IMR-90 (cell line): ENCODE data around the gene CCL27. TPM values are rescaled to one million over a fixed set of nuclear protein-coding genes. Genes with fewer than 3 reads are reported as not detected.

ENCODE experiments used
- ATAC-seq: fragments of 200-7000 bp; cut with Tn5 transposase; 2 replicates; pipeline ENCODE4 v1.9.1; 2020; ENCODE audit warnings: low read depth, mild to moderate bottlenecking, moderate library complexity
- BruUV-seq: library from RNA; stranded (reverse); fragments of 400-500 nt; replicated peaks from 2 replicates; lab custom pipeline; 2021; lab: Mats Ljungman, UMichigan
- CTCF ChIA-PET: fragments of 300-600 bp; formaldehyde crosslinking; extraction: SDS; loops from one replicate; lab custom pipeline; 2021; ENCODE audit warnings: antibody characterized with exemption; lab: Yijun Ruan, JAX
- POLR2A ChIA-PET: fragments of 300-600 bp; sonication (Branson Sonifier 250); formaldehyde crosslinking; loops from one replicate; lab custom pipeline; 2022; ENCODE audit warnings: antibody characterized with exemption; ENCODE audit not compliant: unreplicated experiment; lab: Charles Lee
- DNase-seq: peaks from one replicate; pipeline ENCODE4 v3.0.0; 2013
- H2AFZ ChIP-seq: replicated peaks from 2 replicates; pipeline ENCODE3; 2013; ENCODE audit warnings: low read length, mild to moderate bottlenecking; ENCODE audit not compliant: poor library complexity
- H2AK5ac ChIP-seq: 2 replicates; pipeline ENCODE4 v1.6.1; 2013; ENCODE audit warnings: low read depth, low read length, inconsistent platforms
- H2AK9ac ChIP-seq: replicated peaks from 2 replicates; pipeline ENCODE3; 2013; ENCODE audit warnings: mild to moderate bottlenecking, low read depth, low read length, moderate library complexity; ENCODE audit not compliant: poor library complexity
- H2BK120ac ChIP-seq: 2 replicates; pipeline ENCODE4 v1.6.1; 2013; ENCODE audit warnings: low read depth, low read length, inconsistent platforms
- H2BK15ac ChIP-seq: 3 replicates; pipeline ENCODE4 v1.6.1; 2013; ENCODE audit warnings: low read depth, low read length, inconsistent platforms
- H2BK20ac ChIP-seq: 2 replicates; pipeline ENCODE4 v1.6.1; 2013; ENCODE audit warnings: low read depth, mild to moderate bottlenecking, inconsistent platforms, low read length, moderate library complexity
- H2BK5ac ChIP-seq: 2 replicates; pipeline ENCODE4 v1.6.1; 2013; ENCODE audit warnings: mild to moderate bottlenecking, low read depth, low read length, inconsistent platforms; ENCODE audit not compliant: poor library complexity, severe bottlenecking
- H3K14ac ChIP-seq: replicated peaks from 2 replicates; pipeline ENCODE4 v1.6.1; 2013; ENCODE audit warnings: low read depth, low read length, inconsistent platforms
- H3K18ac ChIP-seq: 2 replicates; pipeline ENCODE4 v1.6.1; 2013; ENCODE audit warnings: low read depth, low read length, control low read depth
- H3K23ac ChIP-seq: 2 replicates; pipeline ENCODE4 v1.6.1; 2013; ENCODE audit warnings: low read depth, low read length, inconsistent platforms
- H3K27ac ChIP-seq: 2 replicates; pipeline ENCODE4 v1.5.1; 2013; ENCODE audit warnings: mild to moderate bottlenecking, control low read depth, low read length; ENCODE audit not compliant: insufficient read depth
- H3K27me3 ChIP-seq: 2 replicates; pipeline ENCODE4 v1.6.1; 2013; ENCODE audit warnings: low read length; ENCODE audit not compliant: control insufficient read depth, insufficient read depth
- H3K36me3 ChIP-seq: 2 replicates; pipeline ENCODE4 v1.6.1; 2013; ENCODE audit warnings: low read length, mixed read lengths; ENCODE audit not compliant: control insufficient read depth, insufficient read depth
- H3K4ac ChIP-seq: 2 replicates; pipeline ENCODE4 v1.6.1; 2013; ENCODE audit warnings: low read depth, low read length, inconsistent platforms
- H3K4me1 ChIP-seq: 2 replicates; pipeline ENCODE4 v1.6.1; 2013; ENCODE audit warnings: low read length, mixed read lengths; ENCODE audit not compliant: control insufficient read depth, insufficient read depth
- H3K4me2 ChIP-seq: 2 replicates; pipeline ENCODE4 v1.6.1; 2013; ENCODE audit warnings: low read depth, mild to moderate bottlenecking, control low read depth, low read length, moderate library complexity
- H3K4me3 ChIP-seq: 2 replicates; pipeline ENCODE4 v1.5.1; 2013; ENCODE audit warnings: low read depth, mild to moderate bottlenecking, control low read depth, low read length, moderate library complexity; ENCODE audit not compliant: insufficient read depth
- H3K56ac ChIP-seq: 2 replicates; pipeline ENCODE4 v1.6.1; 2013; ENCODE audit warnings: low read length, inconsistent platforms; ENCODE audit not compliant: insufficient read depth; ENCODE audit errors: extremely low read depth
- H3K79me1 ChIP-seq, 2 experiments: 2 replicates each; pipeline ENCODE4 v1.6.1; 2013; ENCODE audit warnings: low read length in 2 of 2, inconsistent platforms in 1 of 2, low read depth in 1 of 2
- H3K9ac ChIP-seq: 2 replicates; pipeline ENCODE4 v1.6.1; 2013; ENCODE audit warnings: low read depth, low read length, control low read depth
- H3K9me1 ChIP-seq: 2 replicates; pipeline ENCODE4 v1.6.1; 2013; ENCODE audit warnings: low read length, inconsistent platforms; ENCODE audit not compliant: insufficient read depth
- H3K9me3 ChIP-seq: 2 replicates; pipeline ENCODE4 v1.6.1; 2013; ENCODE audit warnings: low read length; ENCODE audit not compliant: control insufficient read depth, insufficient read depth
- H4K20me1 ChIP-seq: 2 replicates; pipeline ENCODE4 v1.6.1; 2013; ENCODE audit warnings: low read length, inconsistent platforms; ENCODE audit not compliant: insufficient read depth
- H4K5ac ChIP-seq: 2 replicates; pipeline ENCODE4 v1.6.1; 2013; ENCODE audit warnings: mild to moderate bottlenecking, low read depth, low read length, control low read depth
- H4K8ac ChIP-seq, 2 experiments: 2 replicates each; pipeline ENCODE4 v1.6.1; 2013; ENCODE audit warnings: low read depth in 2 of 2, low read length in 2 of 2, control low read depth in 1 of 2, inconsistent platforms in 1 of 2
- H4K91ac ChIP-seq: 2 replicates; pipeline ENCODE4 v1.6.1; 2013; ENCODE audit warnings: low read depth, low read length, inconsistent platforms; ENCODE audit not compliant: insufficient read depth
- BHLHE40 ChIP-seq: fragments of 150-350 bp; IDR thresholded peaks from 2 replicates; pipeline ENCODE4 v1.6.1; 2016; ENCODE audit warnings: mild to moderate bottlenecking, low read depth, low read length
- CEBPB ChIP-seq: IDR thresholded peaks from 2 replicates; pipeline ENCODE4 v1.6.1; 2012; ENCODE audit warnings: low read depth, low read length, improper control_type of control experiment
- CHD1 ChIP-seq: IDR thresholded peaks from 2 replicates; pipeline ENCODE4 v1.6.1; 2012; ENCODE audit warnings: low read depth, low read length, improper control_type of control experiment
- FOS ChIP-seq: fragments of 150-350 bp; IDR thresholded peaks from 2 replicates; pipeline ENCODE4 v1.6.1; 2016; ENCODE audit warnings: low read depth, low read length
- MAFK ChIP-seq: IDR thresholded peaks from 2 replicates; pipeline ENCODE4 v1.6.1; 2012; ENCODE audit warnings: low read depth, low read length, improper control_type of control experiment
- MAZ ChIP-seq: IDR thresholded peaks from 2 replicates; pipeline ENCODE4 v1.6.1; 2012; ENCODE audit warnings: low read depth, mild to moderate bottlenecking, low read length, improper control_type of control experiment, moderate library complexity, borderline replicate concordance
- MXI1 ChIP-seq: IDR thresholded peaks from 2 replicates; pipeline ENCODE4 v1.6.1; 2012; ENCODE audit warnings: low read depth, mild to moderate bottlenecking, low read length, moderate library complexity, borderline replicate concordance
- NFE2L2 ChIP-seq: fragments of 150-350 bp; IDR thresholded peaks from 2 replicates; pipeline ENCODE4 v1.6.1; 2016; ENCODE audit warnings: low read depth, mild to moderate bottlenecking, low read length
- POLR2A ChIP-seq: IDR thresholded peaks from 2 replicates; pipeline ENCODE4 v1.6.1; 2012; ENCODE audit warnings: mild to moderate bottlenecking, low read depth, low read length
- RAD21 ChIP-seq: IDR thresholded peaks from 2 replicates; pipeline ENCODE4 v1.6.1; 2012; ENCODE audit warnings: low read length, improper control_type of control experiment
- RCOR1 ChIP-seq: IDR thresholded peaks from 2 replicates; pipeline ENCODE4 v1.6.1; 2012; ENCODE audit warnings: mild to moderate bottlenecking, low read length, improper control_type of control experiment; ENCODE audit not compliant: insufficient replicate concordance
- RFX5 ChIP-seq: IDR thresholded peaks from 2 replicates; pipeline ENCODE4 v1.8.0; 2012; ENCODE audit warnings: low read depth, mild to moderate bottlenecking, low read length, moderate library complexity
- SMC3 ChIP-seq: fragments of 150-350 bp; IDR thresholded peaks from 2 replicates; pipeline ENCODE4 v1.6.1; 2016; ENCODE audit warnings: low read depth, mild to moderate bottlenecking, antibody characterized with exemption, low read length, moderate library complexity
- WGBS, 2 experiments: methylation state at CpG; one replicate each; pipeline versions ENCODE4 v1.1.5 to v1.1.7; 2013; ENCODE audit warnings: missing lambda C conversion rate in 2 of 2; ENCODE audit not compliant: insufficient read length in 1 of 2; ENCODE audit errors: extremely low coverage in 2 of 2; 5-methylcytosine and 5-hydroxymethylcytosine counted together
- dilution Hi-C: fragments of 300-500 bp; cut with HindIII; formaldehyde crosslinking; loops from one replicate; pipeline ENCODE4 v1.14.3; 2018; ENCODE audit warnings: low sequenced_read_pairs; ENCODE audit not compliant: unreplicated experiment
- in situ Hi-C: fragments of 300-500 bp; cut with MboI; formaldehyde crosslinking; loops from 3 replicates; pipeline ENCODE4 v1.14.3; 2019; ENCODE audit warnings: low sequenced_read_pairs, inconsistent platforms, mixed read lengths
- intact Hi-C: fragments of 100-400 bp; cut with micrococcal nuclease; formaldehyde crosslinking; loops from 2 replicates; pipeline ENCODE4 v1.10.0; 2022
- polyA plus RNA-seq, 3 experiments: library from polyadenylated mRNA; depleted of rRNA; stranded (reverse); fragments of >200 nt; gene quantifications; 2 replicates each; pipeline ENCODE4 v1.2.3, GENCODE V29; 2012; ENCODE audit warnings: low replicate concordance in 1 of 3
- total RNA-seq: library from RNA; depleted of rRNA; stranded (reverse); fragments of >200 nt; gene quantifications from 2 replicates; pipeline ENCODE4 v1.2.3, GENCODE V29; 2012
- TF ChIP-seq, protein P1 (sequence below): fragments of 150-350 bp; IDR thresholded peaks from 2 replicates; pipeline ENCODE4 v1.6.1; 2016; ENCODE audit warnings: low read depth, mild to moderate bottlenecking, low read length, moderate library complexity, borderline replicate concordance
- TF ChIP-seq, protein P2 (sequence below): conservative IDR thresholded peaks from 2 replicates; pipeline ENCODE4 v1.5.1; 2012; ENCODE audit warnings: mild to moderate bottlenecking, low read depth, low read length, improper control_type of control experiment
- TF ChIP-seq, protein P3 (sequence below): fragments of 150-350 bp; IDR thresholded peaks from 2 replicates; pipeline ENCODE4 v1.6.1; 2017; ENCODE audit warnings: mild to moderate bottlenecking, antibody characterized with exemption, low read length, low read depth

Gene CCL27
- total and polyA plus RNA-seq, 2 of the 4 experiments (the other 2 are of a cell fraction), result 0.18 to 0.26 TPM

DNA sequence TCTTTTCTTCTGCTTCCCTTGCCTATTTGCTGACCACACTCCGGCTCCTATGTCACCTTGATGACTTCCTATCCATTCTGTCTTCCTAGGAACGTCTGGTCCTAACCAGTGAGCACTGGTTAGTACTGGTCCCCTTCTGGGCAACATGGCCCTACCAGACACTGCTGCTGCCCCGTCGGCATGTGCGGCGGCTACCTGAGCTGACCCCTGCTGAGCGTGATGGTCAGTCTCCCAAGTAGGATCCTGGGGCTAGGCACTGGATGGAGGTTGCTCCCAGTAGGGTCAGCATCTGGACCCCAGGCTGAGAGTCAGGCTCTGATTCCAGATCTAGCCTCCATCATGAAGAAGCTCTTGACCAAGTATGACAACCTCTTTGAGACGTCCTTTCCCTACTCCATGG is 13.8 kb downstream of the CCL27 start:
- in situ Hi-C loops (no loop called here), intact Hi-C loops (no loop called here), dilution Hi-C loops (no loop called here)
- BruUV-seq, result no TSS peak
- Histone ChIP-seq H3K9ac (no peak overlapping the region), H3K18ac (no peak overlapping the region), H4K91ac (no peak overlapping the region), H3K4ac (no peak overlapping the region), H3K4me3 (no peak overlapping the region), H2BK15ac (no peak overlapping the region), H3K27me3 (no peaks in the 10 kb centered on the region), H3K4me2 (no peak overlapping the region), H2AK5ac (no peak overlapping the region), H3K23ac (no peak overlapping the region), H2BK120ac (no peak overlapping the region), H3K56ac (no peak overlapping the region), H2BK20ac (no peak overlapping the region), H3K9me1 (peaks cover 34% of the 10 kb centered on the region), H2AFZ (no peak overlapping the region), H4K5ac (no peak overlapping the region), H4K20me1 (no peaks in the 10 kb centered on the region), H3K79me1 (peaks cover 15 to 50% of the 10 kb centered on the region in 2 experiments), H3K36me3 (peaks cover 16% of the 10 kb centered on the region), H3K14ac (no peak overlapping the region), H3K9me3 (no peaks in the 10 kb centered on the region), H3K4me1 (peaks cover 34% of the 10 kb centered on the region), H3K27ac (no peak overlapping the region), H2AK9ac (no peak overlapping the region), H2BK5ac (no peak overlapping the region), H4K8ac (no peak overlapping the region)
- no peak for DNase-seq
- no peak for ATAC-seq
- TF ChIP-seq MXI1 (no peak), MAZ (no peak), RAD21 (no peak), CHD1 (no peak), POLR2A (no peak), FOS (no peak), BHLHE40 (no peak), MAFK (no peak), RFX5 (no peak), CEBPB (no peak), SMC3 (no peak), RCOR1 (no peak), NFE2L2 (no peak)
- TF ChIP-seq, protein P1, sequence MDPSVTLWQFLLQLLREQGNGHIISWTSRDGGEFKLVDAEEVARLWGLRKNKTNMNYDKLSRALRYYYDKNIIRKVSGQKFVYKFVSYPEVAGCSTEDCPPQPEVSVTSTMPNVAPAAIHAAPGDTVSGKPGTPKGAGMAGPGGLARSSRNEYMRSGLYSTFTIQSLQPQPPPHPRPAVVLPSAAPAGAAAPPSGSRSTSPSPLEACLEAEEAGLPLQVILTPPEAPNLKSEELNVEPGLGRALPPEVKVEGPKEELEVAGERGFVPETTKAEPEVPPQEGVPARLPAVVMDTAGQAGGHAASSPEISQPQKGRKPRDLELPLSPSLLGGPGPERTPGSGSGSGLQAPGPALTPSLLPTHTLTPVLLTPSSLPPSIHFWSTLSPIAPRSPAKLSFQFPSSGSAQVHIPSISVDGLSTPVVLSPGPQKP, result no peak
- TF ChIP-seq, protein P2, sequence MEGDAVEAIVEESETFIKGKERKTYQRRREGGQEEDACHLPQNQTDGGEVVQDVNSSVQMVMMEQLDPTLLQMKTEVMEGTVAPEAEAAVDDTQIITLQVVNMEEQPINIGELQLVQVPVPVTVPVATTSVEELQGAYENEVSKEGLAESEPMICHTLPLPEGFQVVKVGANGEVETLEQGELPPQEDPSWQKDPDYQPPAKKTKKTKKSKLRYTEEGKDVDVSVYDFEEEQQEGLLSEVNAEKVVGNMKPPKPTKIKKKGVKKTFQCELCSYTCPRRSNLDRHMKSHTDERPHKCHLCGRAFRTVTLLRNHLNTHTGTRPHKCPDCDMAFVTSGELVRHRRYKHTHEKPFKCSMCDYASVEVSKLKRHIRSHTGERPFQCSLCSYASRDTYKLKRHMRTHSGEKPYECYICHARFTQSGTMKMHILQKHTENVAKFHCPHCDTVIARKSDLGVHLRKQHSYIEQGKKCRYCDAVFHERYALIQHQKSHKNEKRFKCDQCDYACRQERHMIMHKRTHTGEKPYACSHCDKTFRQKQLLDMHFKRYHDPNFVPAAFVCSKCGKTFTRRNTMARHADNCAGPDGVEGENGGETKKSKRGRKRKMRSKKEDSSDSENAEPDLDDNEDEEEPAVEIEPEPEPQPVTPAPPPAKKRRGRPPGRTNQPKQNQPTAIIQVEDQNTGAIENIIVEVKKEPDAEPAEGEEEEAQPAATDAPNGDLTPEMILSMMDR, result no peak
- TF ChIP-seq, protein P3, sequence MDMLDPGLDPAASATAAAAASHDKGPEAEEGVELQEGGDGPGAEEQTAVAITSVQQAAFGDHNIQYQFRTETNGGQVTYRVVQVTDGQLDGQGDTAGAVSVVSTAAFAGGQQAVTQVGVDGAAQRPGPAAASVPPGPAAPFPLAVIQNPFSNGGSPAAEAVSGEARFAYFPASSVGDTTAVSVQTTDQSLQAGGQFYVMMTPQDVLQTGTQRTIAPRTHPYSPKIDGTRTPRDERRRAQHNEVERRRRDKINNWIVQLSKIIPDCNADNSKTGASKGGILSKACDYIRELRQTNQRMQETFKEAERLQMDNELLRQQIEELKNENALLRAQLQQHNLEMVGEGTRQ, result no peak
- WGBS, 2 experiments, result 96% methylated on average over 5 of the region's 8 CpGs; no CpG with 5 or more reads in 1 of the 2 experiments
- ChIA-PET CTCF (interaction anchor here (0.9 kb wide), 1 partner anchor 54 kb away, joined by 3 read pairs; no protein-coding TSS in a partner anchor), POLR2A (no interaction called here)
